Liver (tissue), 9 donors: Measurements from ENCODE around the gene CFAP54. TPM values are rescaled to one million over a fixed set of nuclear protein-coding genes. Genes with fewer than 3 reads are reported as not detected.

Experiments
- DNase-seq: peaks from one replicate; pipeline ENCODE4 v3.0.0-alpha.2; 2017; ENCODE audit warnings: low spot score
- H3K27ac ChIP-seq, 2 donors: one replicate each; pipeline ENCODE4 v1.7.0; 2013; ENCODE audit warnings: inconsistent platforms in 2 of 2, low read length in 2 of 2, control low read depth in 1 of 2, low read depth in 1 of 2, mild to moderate bottlenecking in 1 of 2
- H3K27me3 ChIP-seq, 4 donors: one replicate each; pipeline versions ENCODE4 v1.6.1 to v1.7.0; 2013; ENCODE audit warnings: low read length in 3 of 4, inconsistent platforms in 1 of 4, mild to moderate bottlenecking in 1 of 4, moderate library complexity in 1 of 4; ENCODE audit not compliant: control insufficient read depth in 4 of 4, insufficient read depth in 4 of 4
- H3K36me3 ChIP-seq, 4 donors: one replicate each; pipeline versions ENCODE4 v1.6.1 to v1.7.0; 2013; ENCODE audit warnings: low read length in 3 of 4, mild to moderate bottlenecking in 3 of 4, low read depth in 1 of 4, moderate library complexity in 1 of 4; ENCODE audit not compliant: control insufficient read depth in 4 of 4, insufficient read depth in 3 of 4
- H3K4me1 ChIP-seq, 4 donors: one replicate each; pipeline versions ENCODE4 v1.6.1 to v1.7.0; 2013; ENCODE audit warnings: low read length in 3 of 4, mild to moderate bottlenecking in 3 of 4, moderate library complexity in 1 of 4; ENCODE audit not compliant: control insufficient read depth in 4 of 4, insufficient read depth in 4 of 4
- H3K4me3 ChIP-seq, 3 donors: one replicate each; pipeline versions ENCODE4 v1.6.1 to v1.7.0; 2013; ENCODE audit warnings: low read length in 3 of 3, control low read depth in 1 of 3, low read depth in 1 of 3, mild to moderate bottlenecking in 1 of 3
- H3K9ac ChIP-seq, 2 donors: one replicate each; pipeline ENCODE4 v1.7.0; 2013; ENCODE audit warnings: low read length in 2 of 2, mild to moderate bottlenecking in 2 of 2, moderate library complexity in 2 of 2, control low read depth in 1 of 2, low read depth in 1 of 2
- H3K9me3 ChIP-seq, 4 donors: one replicate each; pipeline versions ENCODE4 v1.6.1 to v1.7.0; 2013; ENCODE audit warnings: low read length in 3 of 4; ENCODE audit not compliant: control insufficient read depth in 4 of 4
- CTCF ChIP-seq: fragments of 150-350 bp; IDR thresholded peaks from 2 replicates; pipeline ENCODE4 v1.5.1; 2017; ENCODE audit warnings: improper control_type of control experiment, low read depth, low read length; ENCODE audit not compliant: missing input control
- EGR1 ChIP-seq, 2 donors: IDR thresholded peaks; 2 replicates each; pipeline ENCODE4 v1.6.1; 2016 to 2018; ENCODE audit warnings: antibody characterized with exemption in 2 of 2, low read depth in 2 of 2
- FOXA1 ChIP-seq: IDR thresholded peaks from 2 replicates; pipeline ENCODE4 v1.6.1; 2016; ENCODE audit warnings: antibody characterized with exemption
- FOXA2 ChIP-seq: IDR thresholded peaks from 2 replicates; pipeline ENCODE4 v1.6.1; 2016; ENCODE audit warnings: antibody characterized with exemption
- GABPA ChIP-seq, 2 donors: IDR thresholded peaks in 1 of 2; conservative IDR thresholded peaks in 1 of 2; 2 replicates each; pipeline ENCODE4 v1.6.1; 2016; ENCODE audit warnings: antibody characterized with exemption in 2 of 2, mild to moderate bottlenecking in 1 of 2, moderate library complexity in 1 of 2
- HNF4A ChIP-seq, 2 donors: conservative IDR thresholded peaks; 2 replicates each; pipeline ENCODE4 v1.6.1; 2016; ENCODE audit warnings: antibody characterized with exemption in 2 of 2, mild to moderate bottlenecking in 2 of 2
- HNF4G ChIP-seq: IDR thresholded peaks from 2 replicates; pipeline ENCODE4 v1.6.1; 2016; ENCODE audit warnings: antibody characterized with exemption
- NR2F2 ChIP-seq: IDR thresholded peaks from 2 replicates; pipeline ENCODE4 v1.6.1; 2016; ENCODE audit warnings: antibody characterized with exemption
- RAD21 ChIP-seq, 2 donors: IDR thresholded peaks; 2 replicates each; pipeline ENCODE4 v1.6.1; 2016; ENCODE audit warnings: antibody characterized with exemption in 2 of 2, mild to moderate bottlenecking in 2 of 2
- REST ChIP-seq: IDR thresholded peaks from 2 replicates; pipeline ENCODE4 v1.6.1; 2016; ENCODE audit warnings: antibody characterized with exemption, mild to moderate bottlenecking
- RXRA ChIP-seq, 2 donors: IDR thresholded peaks; 2 replicates each; pipeline ENCODE4 v1.6.1; 2017 to 2018; ENCODE audit warnings: antibody characterized with exemption in 2 of 2, mild to moderate bottlenecking in 1 of 2
- SP1 ChIP-seq: IDR thresholded peaks from 2 replicates; pipeline ENCODE4 v1.6.1; 2018; ENCODE audit warnings: antibody characterized with exemption, mild to moderate bottlenecking
- TAF1 ChIP-seq: conservative IDR thresholded peaks from 2 replicates; pipeline ENCODE4 v1.6.1; 2016; ENCODE audit warnings: antibody characterized with exemption, mild to moderate bottlenecking
- YY1 ChIP-seq: IDR thresholded peaks from 2 replicates; pipeline ENCODE4 v1.6.1; 2016; ENCODE audit warnings: antibody characterized with exemption, mild to moderate bottlenecking
- WGBS: extraction: QIAGEN DNeasy Blood & Tissue Kit; methylation state at CpG from one replicate; pipeline ENCODE4 v1.1.7; 2013; 5-methylcytosine and 5-hydroxymethylcytosine counted together
- polyA plus RNA-seq, 2 donors: library from polyadenylated mRNA; stranded (reverse) in 1 of 2; unstranded in 1 of 2; fragments of 200-250 nt in 1 of 2; fragments of >200 nt in 1 of 2; fragmentation: Nextera tagmentation in 1 of 2; extraction: Ambion mirVana in 1 of 2; gene quantifications; one replicate each; pipeline versions ENCODE4 v1.2.1 to v1.2.3, GENCODE V29; 2013 to 2015
- total RNA-seq, 2 donors: library from RNA; depleted of rRNA; stranded (reverse); fragments of >200 nt; gene quantifications; one replicate each; pipeline ENCODE4 v1.2.3, GENCODE V29; 2014
- TF ChIP-seq, protein P1 (sequence below): IDR thresholded peaks from 2 replicates; pipeline ENCODE4 v1.6.1; 2016; ENCODE audit warnings: antibody characterized with exemption
- TF ChIP-seq, protein P2 (sequence below): IDR thresholded peaks from 2 replicates; pipeline ENCODE4 v1.6.1; 2016; ENCODE audit warnings: antibody characterized with exemption
- donor health status: healthy.
- donor health status: healthy.
- donor health status: healthy.
- donor health status: healthy.
- donor health status: healthy.

The CFAP54 gene
- total and polyA plus RNA-seq, 4 donors: 0.01 to 0.19 (median 0.15) TPM

- TF ChIP-seq NR2F2: no peak
- TF ChIP-seq REST: no peak
- TF ChIP-seq SP1: no peak
- TF ChIP-seq FOXA2: no peak
Observed at GRCh38 chr12:96471368-96472050, 17.9 kb upstream of the CFAP54 start (continued).

DNA sequence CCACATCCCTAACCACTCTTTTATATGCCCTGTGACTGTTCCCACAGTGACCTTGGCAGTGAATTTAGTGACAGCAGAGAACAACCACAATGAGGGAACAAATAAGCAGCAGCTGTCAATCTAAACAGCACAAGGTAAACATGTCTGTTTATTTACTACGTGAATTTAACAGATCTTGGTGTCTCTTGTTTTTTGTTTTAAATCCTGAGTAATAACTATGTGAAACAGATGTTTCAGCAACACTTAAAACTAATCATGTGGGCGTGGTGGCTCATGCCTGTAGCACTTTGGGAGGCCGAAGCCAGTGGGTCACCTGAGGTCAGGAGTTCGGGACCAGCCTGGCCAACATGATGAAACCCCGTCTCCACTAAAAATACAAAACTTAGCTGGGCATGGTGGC lies 17.0 kb upstream of the CFAP54 start:
- no peak for TF ChIP-seq FOXA2
- no peak for TF ChIP-seq SP1
- no peak for TF ChIP-seq RXRA (IDR thresholded peaks at IDR 0.05)
- Histone ChIP-seq H3K9ac (no peak overlapping the region), H3K36me3 (no peaks in the 10 kb centered on the region), H3K27me3 (no peaks in the 10 kb centered on the region), H3K9me3 (no peaks in the 10 kb centered on the region), H3K27ac (no peak overlapping the region), H3K4me3 (no peak overlapping the region), H3K4me1 (no peaks in the 10 kb centered on the region)
- DNase-seq: no peak
- WGBS: 77% methylated on average over 5 of the region's 5 CpGs

DNA sequence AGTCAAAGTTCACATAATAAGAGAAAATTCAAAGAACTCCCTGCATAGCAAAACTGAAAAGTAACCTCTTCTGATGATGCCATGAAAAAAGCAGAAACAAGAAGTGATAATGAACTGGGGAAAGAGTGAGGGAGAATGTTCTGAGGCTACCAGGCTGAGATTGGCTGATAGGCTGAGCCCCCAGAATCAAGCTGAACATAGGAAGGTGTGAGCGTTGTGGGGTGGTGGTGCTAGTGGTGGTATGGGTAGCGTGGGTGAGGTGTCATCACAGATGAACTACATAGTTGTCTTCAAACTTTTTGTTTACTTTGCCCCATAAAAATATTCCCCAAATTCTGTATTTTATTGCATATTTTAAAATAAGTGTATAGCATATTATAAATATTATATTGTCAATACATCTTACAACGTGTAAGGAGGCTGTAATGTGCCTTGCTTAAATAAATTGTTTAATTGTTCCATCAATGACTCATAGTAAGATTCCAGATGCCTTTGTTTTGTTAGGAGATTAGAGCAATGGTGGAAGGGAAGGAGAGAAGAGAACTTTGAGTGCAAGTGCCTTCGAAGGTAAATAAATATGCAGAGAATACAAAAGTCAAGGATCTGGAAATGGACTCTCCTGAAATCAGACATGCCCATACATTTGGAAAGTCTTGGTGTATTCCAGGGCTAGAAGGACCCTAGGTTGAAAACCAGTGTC lies 15.8 kb upstream of the CFAP54 start:
- no peak for DNase-seq
- no peaks in the 10 kb centered on the region for H3K36me3 ChIP-seq
- H3K27me3 ChIP-seq: no peaks in the 10 kb centered on the region
- TF ChIP-seq GABPA (IDR thresholded peaks at IDR 0.05 in 1 of 2, conservative IDR thresholded peaks at IDR 0.05 in 1 of 2): no peak
- TF ChIP-seq RAD21 (IDR thresholded peaks at IDR 0.05): no peak
- no peak for TF ChIP-seq SP1
- TF ChIP-seq RXRA (IDR thresholded peaks at IDR 0.05): no peak
- no peak for TF ChIP-seq CTCF
- no peak for TF ChIP-seq NR2F2
- TF ChIP-seq HNF4G: no peak
- no peak for TF ChIP-seq HNF4A (conservative IDR thresholded peaks at IDR 0.05)
- TF ChIP-seq FOXA1: no peak
- TF ChIP-seq YY1: no peak
- TF ChIP-seq, protein P1, sequence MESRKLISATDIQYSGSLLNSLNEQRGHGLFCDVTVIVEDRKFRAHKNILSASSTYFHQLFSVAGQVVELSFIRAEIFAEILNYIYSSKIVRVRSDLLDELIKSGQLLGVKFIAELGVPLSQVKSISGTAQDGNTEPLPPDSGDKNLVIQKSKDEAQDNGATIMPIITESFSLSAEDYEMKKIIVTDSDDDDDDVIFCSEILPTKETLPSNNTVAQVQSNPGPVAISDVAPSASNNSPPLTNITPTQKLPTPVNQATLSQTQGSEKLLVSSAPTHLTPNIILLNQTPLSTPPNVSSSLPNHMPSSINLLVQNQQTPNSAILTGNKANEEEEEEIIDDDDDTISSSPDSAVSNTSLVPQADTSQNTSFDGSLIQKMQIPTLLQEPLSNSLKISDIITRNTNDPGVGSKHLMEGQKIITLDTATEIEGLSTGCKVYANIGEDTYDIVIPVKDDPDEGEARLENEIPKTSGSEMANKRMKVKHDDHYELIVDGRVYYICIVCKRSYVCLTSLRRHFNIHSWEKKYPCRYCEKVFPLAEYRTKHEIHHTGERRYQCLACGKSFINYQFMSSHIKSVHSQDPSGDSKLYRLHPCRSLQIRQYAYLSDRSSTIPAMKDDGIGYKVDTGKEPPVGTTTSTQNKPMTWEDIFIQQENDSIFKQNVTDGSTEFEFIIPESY: no peak
- TF ChIP-seq, protein P2, sequence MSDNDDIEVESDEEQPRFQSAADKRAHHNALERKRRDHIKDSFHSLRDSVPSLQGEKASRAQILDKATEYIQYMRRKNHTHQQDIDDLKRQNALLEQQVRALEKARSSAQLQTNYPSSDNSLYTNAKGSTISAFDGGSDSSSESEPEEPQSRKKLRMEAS: no peak
- no peak for TF ChIP-seq EGR1 (IDR thresholded peaks at IDR 0.05; ENCODE audit: low read depth in 2 of 2)
- TF ChIP-seq TAF1: no peak
- H3K4me1 ChIP-seq: no peaks in the 10 kb centered on the region
- 85% methylated on average over 4 of the region's 4 CpGs for whole genome bisulfite sequencing
- H3K4me3 ChIP-seq: no peak overlapping the region
- no peak overlapping the region for H3K27ac ChIP-seq
- H3K9me3 ChIP-seq: no peaks in the 10 kb centered on the region
- H3K9ac ChIP-seq: no peak overlapping the region
